NCI-H187 treated with DMSO at 0.1 percent for 48 hours (cell line): ENCODE data around the gene KIF16B.

Source experiments
- DNase-seq: peaks from one replicate; lab custom pipeline; 2025; lab: John Stamatoyannopoulos, UW

Gene KIF16B

GRCh38 chr20:16351415-16351814 is 221.8 kb downstream of the KIF16B start:
- no peak for DNase-seq

- DNase-seq, result no peak
Observed at GRCh38 chr20:16350465-16350864, 222.8 kb downstream of the KIF16B start.

GRCh38 chr20:16349523-16350260 is 223.6 kb downstream of the KIF16B start:
- no peak for DNase-seq

GRCh38 chr20:16346956-16347355 is 226.3 kb downstream of the KIF16B start:
- no peak for DNase-seq

GRCh38 chr20:16337707-16338106 is 235.5 kb downstream of the KIF16B start:
- no peak for DNase-seq

- no peak for DNase-seq
Observed at GRCh38 chr20:16327606-16328005, 245.6 kb downstream of the KIF16B start.

GRCh38 chr20:16321291-16321690 is 252.0 kb downstream of the KIF16B start:
- DNase-seq, result no peak

- no peak for DNase-seq
Observed at GRCh38 chr20:16317445-16318362, 255.5 kb downstream of the KIF16B start.

- no peak for DNase-seq
Observed at GRCh38 chr20:16316513-16316912, 256.7 kb downstream of the KIF16B start.

GRCh38 chr20:16314748-16315159 is 258.5 kb downstream of the KIF16B start:
- no peak for DNase-seq

- DNase-seq, result no peak
Observed at GRCh38 chr20:16314320-16314719, 258.9 kb downstream of the KIF16B start.

GRCh38 chr20:16313917-16314316 is 259.3 kb downstream of the KIF16B start:
- no peak for DNase-seq

GRCh38 chr20:16312998-16313397 is 260.2 kb downstream of the KIF16B start:
- no peak for DNase-seq

- no peak for DNase-seq
Observed at GRCh38 chr20:16311756-16312155, 261.5 kb downstream of the KIF16B start.

GRCh38 chr20:16308754-16309153 is 264.5 kb downstream of the KIF16B start:
- DNase-seq, result no peak

- no peak for DNase-seq
Observed at GRCh38 chr20:16302818-16303217, 270.4 kb downstream of the KIF16B start.

- DNase-seq, result no peak
Observed at GRCh38 chr20:16301986-16302385, 271.3 kb downstream of the KIF16B start.

- DNase-seq, result no peak
Observed at GRCh38 chr20:16299897-16300296, 273.4 kb downstream of the KIF16B start.

- DNase-seq, result no peak
Observed at GRCh38 chr20:16296931-16297330, 276.3 kb downstream of the KIF16B start.

GRCh38 chr20:16295534-16295933 is 277.7 kb downstream of the KIF16B start:
- DNase-seq, result no peak

- DNase-seq, result no peak
Observed at GRCh38 chr20:16293590-16293989, 279.7 kb downstream of the KIF16B start.

- DNase-seq, result no peak
Observed at GRCh38 chr20:16292226-16292880, 280.9 kb downstream of the KIF16B start.

GRCh38 chr20:16290358-16290757 is 282.9 kb downstream of the KIF16B start:
- no peak for DNase-seq
